ENCODE results near the gene TACR1.

DNA sequence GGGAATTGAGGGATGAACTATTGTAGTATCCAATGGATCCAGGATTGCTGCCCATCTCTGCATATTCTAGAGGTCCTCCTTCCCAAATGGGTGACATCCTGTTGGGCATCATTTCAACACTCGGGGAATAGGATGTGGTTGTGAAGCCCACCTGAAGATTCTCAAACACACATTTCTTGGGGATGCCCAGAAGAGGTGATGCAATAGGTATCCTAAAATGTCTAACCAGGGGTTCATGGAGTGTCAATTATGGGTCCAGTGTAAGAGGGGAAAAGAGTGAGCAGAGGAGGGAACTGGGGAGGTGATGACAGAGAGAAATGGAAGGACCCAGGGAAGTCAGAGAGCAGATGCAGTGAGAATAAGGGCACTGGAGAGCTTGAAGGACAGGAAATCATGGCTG lies 188.7 kb downstream of the TACR1 start:
- TF ChIP-seq CEBPB (IDR thresholded peaks at IDR 0.05) (no peak), ZBTB7A (IDR thresholded peaks at IDR 0.05; ENCODE audit: low read depth) (no peak), TEAD4 (IDR thresholded peaks at IDR 0.05) (no peak), RAD21 (IDR thresholded peaks at IDR 0.05; ENCODE audit: low read depth) (no peak), CREB1 (IDR thresholded peaks at IDR 0.05; ENCODE audit: low read depth) (no peak), TAF1 (IDR thresholded peaks at IDR 0.05; ENCODE audit: low read depth) (no peak), EP300 (IDR thresholded peaks at IDR 0.05; ENCODE audit: borderline replicate concordance) (no peak), FOXM1 (IDR thresholded peaks at IDR 0.05; ENCODE audit: borderline replicate concordance, low read depth) (no peak)
- TF ChIP-seq, protein P1, sequence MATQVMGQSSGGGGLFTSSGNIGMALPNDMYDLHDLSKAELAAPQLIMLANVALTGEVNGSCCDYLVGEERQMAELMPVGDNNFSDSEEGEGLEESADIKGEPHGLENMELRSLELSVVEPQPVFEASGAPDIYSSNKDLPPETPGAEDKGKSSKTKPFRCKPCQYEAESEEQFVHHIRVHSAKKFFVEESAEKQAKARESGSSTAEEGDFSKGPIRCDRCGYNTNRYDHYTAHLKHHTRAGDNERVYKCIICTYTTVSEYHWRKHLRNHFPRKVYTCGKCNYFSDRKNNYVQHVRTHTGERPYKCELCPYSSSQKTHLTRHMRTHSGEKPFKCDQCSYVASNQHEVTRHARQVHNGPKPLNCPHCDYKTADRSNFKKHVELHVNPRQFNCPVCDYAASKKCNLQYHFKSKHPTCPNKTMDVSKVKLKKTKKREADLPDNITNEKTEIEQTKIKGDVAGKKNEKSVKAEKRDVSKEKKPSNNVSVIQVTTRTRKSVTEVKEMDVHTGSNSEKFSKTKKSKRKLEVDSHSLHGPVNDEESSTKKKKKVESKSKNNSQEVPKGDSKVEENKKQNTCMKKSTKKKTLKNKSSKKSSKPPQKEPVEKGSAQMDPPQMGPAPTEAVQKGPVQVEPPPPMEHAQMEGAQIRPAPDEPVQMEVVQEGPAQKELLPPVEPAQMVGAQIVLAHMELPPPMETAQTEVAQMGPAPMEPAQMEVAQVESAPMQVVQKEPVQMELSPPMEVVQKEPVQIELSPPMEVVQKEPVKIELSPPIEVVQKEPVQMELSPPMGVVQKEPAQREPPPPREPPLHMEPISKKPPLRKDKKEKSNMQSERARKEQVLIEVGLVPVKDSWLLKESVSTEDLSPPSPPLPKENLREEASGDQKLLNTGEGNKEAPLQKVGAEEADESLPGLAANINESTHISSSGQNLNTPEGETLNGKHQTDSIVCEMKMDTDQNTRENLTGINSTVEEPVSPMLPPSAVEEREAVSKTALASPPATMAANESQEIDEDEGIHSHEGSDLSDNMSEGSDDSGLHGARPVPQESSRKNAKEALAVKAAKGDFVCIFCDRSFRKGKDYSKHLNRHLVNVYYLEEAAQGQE (IDR thresholded peaks at IDR 0.05; ENCODE audit: low read depth), result no peak
- TF ChIP-seq, protein P2, sequence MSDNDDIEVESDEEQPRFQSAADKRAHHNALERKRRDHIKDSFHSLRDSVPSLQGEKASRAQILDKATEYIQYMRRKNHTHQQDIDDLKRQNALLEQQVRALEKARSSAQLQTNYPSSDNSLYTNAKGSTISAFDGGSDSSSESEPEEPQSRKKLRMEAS (IDR thresholded peaks at IDR 0.05), result no peak
